SJSA1 (cell line): ENCODE measurements around the gene TGFBRAP1. TPM values are rescaled to one million over a fixed set of nuclear protein-coding genes. Genes with fewer than 3 reads are reported as not detected.

ENCODE experiments used
- DNase-seq, 2 experiments: peaks; one replicate each; pipeline ENCODE4 v3.0.0-alpha.2; 2015 to 2020; ENCODE audit warnings: low spot score in 2 of 2, low read depth in 1 of 2
- H3K27ac ChIP-seq: fragments of 250-450 bp; sonication (Bioruptor Pico); 2 replicates; pipeline ENCODE4 v1.5.1; 2020; ENCODE audit warnings: mild to moderate bottlenecking, moderate library complexity
- H3K27me3 ChIP-seq: fragments of 250-450 bp; sonication (Bioruptor Pico); replicated peaks from 2 replicates; pipeline ENCODE4 v1.5.1; 2020; ENCODE audit warnings: mild to moderate bottlenecking, moderate library complexity
- H3K36me3 ChIP-seq: fragments of 250-450 bp; sonication (Bioruptor Pico); 2 replicates; pipeline ENCODE4 v1.5.1; 2020; ENCODE audit warnings: mild to moderate bottlenecking
- H3K4me1 ChIP-seq: fragments of 250-450 bp; sonication (Bioruptor Pico); replicated peaks from 2 replicates; pipeline ENCODE4 v1.6.1; 2021; ENCODE audit warnings: mild to moderate bottlenecking
- H3K4me3 ChIP-seq: fragments of 250-450 bp; sonication (Bioruptor Pico); 2 replicates; pipeline ENCODE4 v1.5.1; 2020; ENCODE audit warnings: mild to moderate bottlenecking
- H3K9me3 ChIP-seq: fragments of 250-450 bp; sonication (Bioruptor Pico); replicated peaks from 2 replicates; pipeline ENCODE4 v1.5.1; 2020; ENCODE audit warnings: mild to moderate bottlenecking
- total RNA-seq: library from RNA; depleted of rRNA; stranded (reverse); fragments of >200 nt; shearing (Covaris generic); gene quantifications from 2 replicates; pipeline ENCODE4 v1.2.3, GENCODE V29; 2014

Gene TGFBRAP1
- total RNA-seq, 1 experiment from 2014 or later: 25.8 TPM

DNA sequence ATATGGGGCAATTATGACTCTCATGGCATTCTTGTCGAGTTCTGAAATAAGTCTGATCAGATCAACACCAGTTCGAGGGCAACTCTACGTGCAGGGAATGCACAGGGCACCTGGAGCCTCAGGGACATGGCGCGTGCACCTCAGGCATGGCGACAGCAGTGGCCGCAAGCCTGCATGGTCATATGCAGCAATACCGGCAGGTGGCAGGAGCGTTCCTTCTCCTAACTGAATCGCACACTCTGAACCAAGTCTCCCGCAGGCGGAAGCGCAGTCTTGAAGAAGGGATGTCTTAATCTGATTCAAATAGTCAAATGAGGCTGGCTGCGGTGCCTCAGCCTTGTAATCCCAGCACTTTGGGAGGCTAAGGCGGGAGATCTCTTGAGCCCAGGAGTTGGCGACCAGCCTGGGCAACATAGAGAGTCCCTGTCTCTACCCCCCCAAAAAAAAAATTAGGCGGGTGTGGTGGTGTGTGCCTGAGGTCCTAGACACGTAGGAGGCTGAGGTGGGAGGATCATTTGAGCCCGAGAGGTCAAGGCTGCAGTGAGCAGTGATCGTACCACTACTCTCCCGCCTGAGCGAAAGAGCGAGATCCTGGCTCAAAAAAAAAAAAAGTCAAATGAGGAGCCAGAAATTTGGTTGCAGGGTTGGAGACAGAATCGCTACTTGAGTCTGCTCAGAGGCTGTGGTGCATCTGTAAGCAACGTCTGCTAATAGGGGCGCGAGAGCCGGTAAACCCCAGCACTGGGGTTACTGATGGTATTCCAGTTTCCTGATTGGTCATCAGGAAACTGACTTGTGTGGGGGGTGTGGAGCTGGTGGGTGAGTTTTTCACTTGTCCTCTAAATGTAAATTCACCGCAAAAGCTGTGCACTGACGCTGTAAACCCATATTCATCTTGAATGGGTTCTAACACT is 40.5 kb upstream of the TGFBRAP1 start:
- H3K9me3 ChIP-seq: no peaks in the 10 kb centered on the region
- H3K4me1 ChIP-seq: peaks cover 50% of the 10 kb centered on the region
- H3K36me3 ChIP-seq: peaks cover 94% of the 10 kb centered on the region
- H3K4me3 ChIP-seq: no peak overlapping the region
- peak; percentile 64 to 87 for DNase-seq
- H3K27ac ChIP-seq: no peak overlapping the region
- H3K27me3 ChIP-seq: no peaks in the 10 kb centered on the region

DNA sequence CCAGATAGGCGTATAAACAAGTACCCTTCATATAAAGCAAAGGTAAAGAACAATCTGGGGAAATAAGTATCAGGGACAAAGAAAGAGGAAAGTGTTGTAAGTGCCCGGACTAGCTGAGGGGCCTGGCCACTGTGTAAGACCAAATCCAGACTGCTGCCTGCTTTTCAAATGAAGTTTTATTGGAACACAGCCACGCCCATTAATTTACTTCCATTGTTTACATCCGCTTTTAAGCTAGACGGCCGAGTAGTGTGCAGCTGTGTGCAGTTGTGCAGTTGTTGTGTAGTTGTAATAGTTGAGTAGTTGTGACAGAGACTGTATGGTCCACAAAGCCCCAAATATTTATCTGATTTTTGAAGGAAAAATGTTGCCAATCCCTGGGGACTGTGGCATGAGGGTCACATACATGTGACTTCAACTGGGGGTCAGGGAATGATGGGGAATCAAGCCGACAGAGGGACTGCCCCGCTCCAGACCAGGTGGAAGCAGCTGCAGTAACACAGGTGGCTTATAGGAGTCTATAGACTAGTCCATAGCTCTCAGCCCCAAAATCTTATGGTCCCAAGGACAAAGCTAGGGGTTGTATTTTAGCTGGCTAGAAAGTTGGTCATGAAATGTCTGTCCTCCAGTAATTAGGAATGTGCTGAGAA is 39.3 kb upstream of the TGFBRAP1 start:
- H3K9me3 ChIP-seq: no peaks in the 10 kb centered on the region

DNA sequence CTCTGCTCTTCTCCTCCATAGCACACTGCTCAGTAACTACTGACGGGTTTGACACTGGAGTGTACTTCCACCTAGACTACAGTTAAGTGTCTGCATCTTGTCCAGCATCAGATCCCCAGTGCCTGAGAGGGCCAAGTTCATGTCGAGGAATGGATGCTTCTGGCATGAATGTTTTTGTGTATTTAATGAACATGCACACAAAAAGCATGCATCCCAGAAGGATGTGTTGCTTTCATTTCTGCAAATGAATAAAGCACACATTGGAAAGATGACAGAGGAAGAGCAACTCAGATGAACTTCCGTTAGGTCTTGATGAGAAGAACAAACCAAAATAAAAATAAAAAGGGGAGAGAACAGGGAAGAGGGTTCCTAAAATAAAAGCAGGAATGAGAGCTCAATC is 35.7 kb upstream of the TGFBRAP1 start:
- Histone ChIP-seq H3K27me3 (no peaks in the 10 kb centered on the region), H3K27ac (no peak overlapping the region), H3K9me3 (no peaks in the 10 kb centered on the region), H3K36me3 (peaks cover 100% of the 10 kb centered on the region), H3K4me3 (no peak overlapping the region), H3K4me1 (peaks cover 7% of the 10 kb centered on the region)
- no peak for DNase-seq

More for the DNA sequence above, 39.3 kb upstream of the TGFBRAP1 start:
- Histone ChIP-seq H3K4me3 (no peak overlapping the region), H3K4me1 (peaks cover 38% of the 10 kb centered on the region), H3K36me3 (peaks cover 98% of the 10 kb centered on the region), H3K27me3 (no peaks in the 10 kb centered on the region), H3K27ac (no peak overlapping the region)
- DNase-seq: no peak

DNA sequence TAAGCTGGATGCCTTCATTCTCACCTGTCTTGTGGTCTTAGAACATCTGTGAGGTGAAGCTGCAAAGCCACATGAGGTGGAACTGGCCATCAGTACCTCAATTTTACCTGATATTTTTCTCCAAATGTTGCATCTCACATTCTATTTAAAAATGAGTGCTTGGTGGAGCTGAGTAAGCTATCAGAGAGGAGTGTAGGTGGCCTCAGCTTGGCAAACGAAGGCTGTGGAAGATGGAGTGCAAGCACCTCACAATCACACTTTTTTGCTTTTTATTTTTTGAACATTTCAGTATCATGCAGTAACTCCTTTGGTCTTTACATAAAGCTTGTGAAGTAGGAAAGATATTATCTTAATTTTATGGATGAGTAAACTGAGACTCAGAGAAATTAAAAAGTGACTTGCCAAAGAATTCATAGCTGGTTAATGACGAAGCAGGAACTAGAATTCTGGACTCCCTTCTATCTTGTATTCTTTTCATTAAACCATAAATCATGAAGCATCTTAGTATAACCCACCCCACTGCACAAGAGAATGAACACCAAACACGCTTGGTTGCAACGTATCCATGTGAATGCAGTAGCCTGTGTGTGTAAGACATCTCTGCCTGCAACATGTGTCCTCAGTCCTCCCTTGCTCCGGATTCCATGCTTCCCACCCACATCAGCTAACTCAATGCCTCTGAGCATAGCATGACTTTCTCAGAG is 35.1 kb upstream of the TGFBRAP1 start:
- H3K9me3 ChIP-seq: no peaks in the 10 kb centered on the region
- no peaks in the 10 kb centered on the region for H3K27me3 ChIP-seq
- H3K4me3 ChIP-seq: no peak overlapping the region
- no peak for DNase-seq
- peaks cover under 1% of the 10 kb centered on the region for H3K4me1 ChIP-seq
- H3K36me3 ChIP-seq: peaks cover 100% of the 10 kb centered on the region
- H3K27ac ChIP-seq: no peak overlapping the region

DNA sequence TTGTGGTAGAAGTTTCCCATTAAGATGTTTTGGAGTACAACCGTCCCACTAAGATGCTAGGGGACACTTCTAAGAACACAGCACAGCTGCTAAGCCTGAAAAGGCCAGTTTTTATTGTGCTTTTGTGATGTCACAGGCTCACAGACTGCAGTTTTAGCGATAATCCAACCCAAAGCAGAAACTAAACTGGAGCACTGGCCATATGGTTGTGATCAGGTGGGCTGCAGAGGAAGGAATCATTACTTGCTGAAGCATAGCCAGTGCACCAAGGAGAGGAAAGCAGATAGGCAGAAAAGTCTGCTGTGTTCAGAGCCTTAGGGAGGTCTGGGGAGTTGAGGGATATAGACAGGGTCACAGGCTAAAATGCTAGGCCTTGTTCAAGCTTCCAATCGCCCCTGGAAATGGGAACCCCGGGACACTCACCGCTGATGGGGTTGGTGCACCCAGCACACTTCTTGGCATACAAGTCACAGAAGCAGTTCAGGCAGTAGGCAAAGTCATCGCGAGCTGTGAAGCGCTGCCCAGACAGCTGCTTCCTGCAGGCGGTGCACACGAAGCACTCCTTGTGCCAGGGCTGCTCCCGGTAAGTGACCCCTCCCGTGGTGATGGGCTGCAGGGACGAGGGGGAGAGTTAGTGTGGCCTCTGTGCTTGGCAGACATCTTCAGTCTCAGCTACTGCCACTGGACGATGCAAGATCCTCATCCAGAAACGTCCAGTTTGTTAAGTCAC is 33.5 kb upstream of the TGFBRAP1 start:
- H3K27me3 ChIP-seq: no peaks in the 10 kb centered on the region
- H3K9me3 ChIP-seq: no peaks in the 10 kb centered on the region
- no peak overlapping the region for H3K4me3 ChIP-seq
- peaks cover 100% of the 10 kb centered on the region for H3K36me3 ChIP-seq
- H3K27ac ChIP-seq: no peak overlapping the region
- DNase-seq: no peak
- H3K4me1 ChIP-seq: no peaks in the 10 kb centered on the region

DNA sequence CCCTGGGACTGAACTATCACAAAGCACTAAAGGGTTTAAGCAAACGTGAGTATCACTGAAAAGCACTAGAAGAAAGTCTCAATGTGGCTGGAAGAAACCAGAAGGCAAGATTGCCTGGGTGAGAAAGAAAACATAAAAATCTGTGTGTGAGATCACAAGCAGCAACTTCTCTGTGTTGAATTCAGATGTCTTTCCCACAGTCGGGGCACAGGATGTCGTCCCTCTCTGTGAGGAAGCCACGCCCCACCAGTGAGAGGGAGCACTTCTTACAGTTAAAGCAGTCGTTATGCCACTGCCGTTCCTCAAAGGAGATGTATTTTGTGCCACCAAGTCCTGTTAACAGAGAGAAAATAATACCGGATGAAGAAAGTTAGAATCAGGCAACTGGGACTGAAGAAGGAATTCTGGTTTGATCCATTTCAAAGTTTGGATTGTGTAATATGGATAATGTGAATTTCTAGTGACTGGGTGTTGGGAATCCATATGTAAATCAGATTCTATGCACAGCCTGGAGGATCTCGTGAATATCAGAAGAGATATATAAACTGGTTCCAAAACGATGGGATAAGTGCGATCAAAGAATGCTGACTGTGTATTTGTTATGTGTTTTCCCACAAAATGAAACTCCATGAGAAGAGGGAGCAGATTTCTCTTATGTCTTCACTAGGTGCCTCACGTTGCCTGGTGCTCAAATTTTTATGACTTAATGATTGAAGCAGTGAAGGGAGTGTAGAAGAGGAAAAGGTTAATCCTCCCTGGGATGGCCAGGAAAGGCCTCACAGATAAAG is 31.8 kb upstream of the TGFBRAP1 start:
- H3K9me3 ChIP-seq: no peaks in the 10 kb centered on the region
- peaks cover 98% of the 10 kb centered on the region for H3K36me3 ChIP-seq
- H3K27ac ChIP-seq: no peak overlapping the region

DNA sequence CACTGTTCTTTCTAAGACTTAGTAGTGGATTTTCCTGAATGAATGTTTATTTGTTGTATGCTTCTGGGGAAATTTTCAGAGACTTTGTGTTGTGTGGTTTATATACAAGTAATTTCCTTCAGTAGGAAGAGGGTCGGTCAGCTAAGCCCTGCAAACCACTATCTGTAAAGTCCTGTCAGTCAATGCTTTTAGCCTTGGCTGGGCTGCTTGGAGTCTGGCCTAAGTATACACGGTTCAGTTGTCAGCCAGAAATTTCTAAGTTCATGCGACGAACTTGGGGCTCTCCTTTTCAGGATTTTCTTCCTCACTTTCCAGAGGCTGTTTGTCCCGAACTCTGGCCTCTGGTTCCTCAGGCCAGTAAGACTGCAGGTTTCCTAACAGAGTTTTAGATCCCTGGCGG is 29.1 kb upstream of the TGFBRAP1 start:
- Histone ChIP-seq H3K27ac (no peak overlapping the region), H3K9me3 (no peaks in the 10 kb centered on the region), H3K36me3 (peaks cover 95% of the 10 kb centered on the region), H3K4me3 (no peak overlapping the region), H3K4me1 (no peaks in the 10 kb centered on the region), H3K27me3 (no peaks in the 10 kb centered on the region)
- DNase-seq: no peak

More for the DNA sequence above, 31.8 kb upstream of the TGFBRAP1 start:
- no peak for DNase-seq
- no peaks in the 10 kb centered on the region for H3K27me3 ChIP-seq
- H3K4me1 ChIP-seq: no peaks in the 10 kb centered on the region
- H3K4me3 ChIP-seq: no peak overlapping the region

DNA sequence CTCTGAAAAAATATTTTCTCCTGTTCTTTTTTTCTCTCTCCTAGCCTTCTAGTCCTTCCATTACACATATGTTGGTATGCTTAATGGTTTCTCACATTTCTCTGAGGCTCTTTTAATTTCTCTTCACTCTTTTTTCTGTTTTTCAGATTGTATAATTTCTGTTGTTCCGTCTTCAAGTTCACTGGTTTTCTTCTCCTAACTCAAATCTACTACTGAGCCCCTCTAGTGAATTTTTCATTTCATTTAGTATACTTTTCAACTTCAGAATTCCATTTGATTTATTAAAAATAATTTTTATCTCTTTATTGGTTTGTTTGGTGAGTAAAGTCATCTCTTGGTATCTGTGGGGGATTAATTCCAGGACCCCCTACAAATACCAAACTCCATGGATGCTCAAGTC is 27.6 kb upstream of the TGFBRAP1 start:
- H3K27ac ChIP-seq: no peak overlapping the region
- H3K36me3 ChIP-seq: peaks cover 86% of the 10 kb centered on the region

DNA sequence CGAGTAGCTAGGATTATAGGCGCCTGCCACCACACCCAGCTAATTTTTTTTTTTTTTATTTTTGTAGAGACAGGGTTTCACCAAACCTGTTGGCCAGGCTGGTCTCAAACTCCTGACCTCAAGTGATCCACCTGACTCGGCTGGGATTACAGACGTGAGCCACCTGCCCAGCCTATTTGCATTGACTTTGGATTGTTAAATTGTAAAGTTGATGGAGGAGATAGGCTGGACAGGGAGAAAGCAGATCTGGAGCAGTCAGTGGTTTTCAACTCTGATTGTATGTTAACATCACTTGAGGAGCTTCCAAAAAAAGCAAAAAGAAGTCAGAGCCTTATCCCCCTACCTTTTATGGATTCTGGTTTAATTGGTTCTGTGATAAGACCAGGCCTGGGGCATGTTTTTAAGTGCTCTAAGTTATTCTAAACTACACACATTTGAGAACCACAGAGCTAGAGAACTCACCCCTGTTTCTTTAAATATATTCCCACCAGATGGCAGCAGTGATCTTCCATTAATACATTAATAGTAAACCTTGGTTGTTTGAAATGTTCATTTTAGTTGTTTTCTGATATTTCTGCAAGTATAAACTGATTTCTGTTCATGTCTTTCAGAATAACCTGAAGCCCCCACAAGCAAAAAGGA is 15.3 kb upstream of the TGFBRAP1 start:
- Histone ChIP-seq H3K9me3 (no peaks in the 10 kb centered on the region), H3K27ac (no peak overlapping the region), H3K36me3 (peaks cover 86% of the 10 kb centered on the region), H3K27me3 (no peaks in the 10 kb centered on the region), H3K4me3 (no peak overlapping the region), H3K4me1 (no peaks in the 10 kb centered on the region)
- DNase-seq: peak in 1 of 2 experiments; percentile 34

More for the DNA sequence above, 27.6 kb upstream of the TGFBRAP1 start:
- Histone ChIP-seq H3K9me3 (no peaks in the 10 kb centered on the region), H3K4me1 (no peaks in the 10 kb centered on the region), H3K27me3 (no peaks in the 10 kb centered on the region), H3K4me3 (no peak overlapping the region)
- no peak for DNase-seq

DNA sequence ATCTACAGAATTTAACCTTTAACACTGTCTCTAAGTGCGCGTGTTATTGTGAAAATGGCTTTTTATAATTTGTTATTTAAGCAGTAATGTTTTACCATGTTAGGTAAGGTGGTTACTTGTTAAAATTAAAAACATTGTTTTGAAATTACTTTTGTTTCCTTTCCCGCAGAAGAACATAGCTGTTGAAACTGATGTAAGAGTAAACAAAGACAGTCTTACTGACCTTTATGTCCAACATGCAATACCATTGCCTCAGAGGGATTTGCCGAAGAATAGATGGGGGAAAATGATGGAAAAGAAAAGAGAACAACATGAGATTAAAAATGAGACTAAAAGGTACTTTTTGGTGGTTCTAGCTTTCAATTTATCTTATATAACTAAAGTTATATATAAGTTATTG is 9.9 kb upstream of the TGFBRAP1 start:
- DNase-seq: no peak
- Histone ChIP-seq H3K4me3 (no peak overlapping the region), H3K27me3 (no peaks in the 10 kb centered on the region), H3K9me3 (no peaks in the 10 kb centered on the region), H3K4me1 (peaks cover 12% of the 10 kb centered on the region), H3K36me3 (peaks cover 55% of the 10 kb centered on the region), H3K27ac (no peak overlapping the region)

DNA sequence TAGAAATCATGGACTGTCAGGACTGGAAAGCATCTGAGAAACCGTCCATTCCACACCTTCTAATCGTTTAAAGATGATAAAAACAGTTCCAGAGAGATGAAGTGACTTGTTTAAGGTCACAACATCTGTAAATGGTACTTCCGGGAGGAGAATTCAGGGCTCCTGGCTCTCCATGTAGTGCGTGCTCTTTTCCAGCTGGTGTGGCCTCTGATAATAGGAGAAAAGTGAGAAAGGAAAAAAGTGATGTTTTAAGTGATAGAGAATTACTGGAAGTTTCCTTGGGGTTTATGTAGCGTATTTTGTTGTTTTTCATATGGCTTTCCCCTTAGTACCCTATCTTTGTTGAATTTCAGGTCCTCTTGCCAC is 8.5 kb upstream of the TGFBRAP1 start:
- DNase-seq: no peak
- peaks cover 53% of the 10 kb centered on the region for H3K36me3 ChIP-seq

DNA sequence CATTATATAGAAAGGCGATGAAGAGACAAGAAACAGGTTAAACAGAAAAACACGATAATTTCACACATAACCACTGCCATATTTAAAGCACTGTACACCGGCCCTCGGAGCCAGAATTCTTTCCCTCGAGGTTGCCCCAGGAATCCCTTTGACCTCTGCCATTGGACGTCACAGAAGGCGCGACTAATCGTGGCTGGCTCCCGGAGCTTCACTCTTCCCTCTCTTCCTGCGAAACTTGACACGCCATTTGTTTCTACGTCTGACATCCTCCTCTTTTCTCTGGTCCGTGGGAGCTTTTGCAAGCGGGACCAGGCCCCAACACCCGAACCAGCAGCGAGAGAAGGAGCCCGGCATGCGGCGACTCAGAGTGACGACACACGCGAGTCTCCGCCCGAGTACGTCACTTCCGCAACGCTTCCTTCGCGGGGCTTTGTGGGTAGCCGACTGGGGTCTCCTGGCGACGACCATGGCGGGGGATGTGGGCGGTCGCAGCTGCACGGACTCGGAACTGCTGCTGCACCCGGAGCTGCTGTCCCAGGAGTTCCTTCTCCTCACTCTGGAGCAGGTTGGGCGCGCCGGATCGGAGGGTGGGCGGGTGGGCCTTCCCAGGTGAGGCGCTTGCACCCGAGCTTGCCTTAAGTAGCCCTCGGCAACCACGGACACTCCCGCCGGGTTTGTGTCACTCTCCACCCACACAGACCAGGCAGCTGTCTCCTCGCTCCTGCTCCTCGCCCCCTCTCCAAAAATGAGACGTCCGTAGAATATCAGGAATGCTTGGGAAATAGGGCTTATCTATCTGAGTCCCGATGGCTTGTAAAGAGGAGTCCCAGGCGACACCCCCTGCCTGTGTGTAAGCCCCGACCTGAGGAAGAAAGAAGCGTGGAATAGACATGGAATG is 7.8 kb upstream of the TGFBRAP1 start, which contains the start of gene C2orf49:
Gene C2orf49 (plus strand): TSS at position 419 of the 898 bp plus-strand sequence. CDS start 48 bp downstream, at position 467.
- DNase-seq: peak; percentile 87 to 95
- Histone ChIP-seq H3K9me3 (no peaks in the 10 kb centered on the region), H3K27me3 (no peaks in the 10 kb centered on the region), H3K4me3 (peak within 1 kb of the TSS; percentile 91), H3K36me3 (peaks cover 47% of the 10 kb centered on the region), H3K4me1 (peaks cover 12% of the 10 kb centered on the region), H3K27ac (peak within 1 kb of the TSS; percentile 100)

More for the DNA sequence above, 8.5 kb upstream of the TGFBRAP1 start:
- H3K4me3 ChIP-seq: peak overlapping the region; percentile 91
- no peaks in the 10 kb centered on the region for H3K9me3 ChIP-seq
- peaks cover 12% of the 10 kb centered on the region for H3K4me1 ChIP-seq
- peak overlapping the region; percentile 100 for H3K27ac ChIP-seq
- no peaks in the 10 kb centered on the region for H3K27me3 ChIP-seq
